ENCODE data around the gene SDHB.

DNA sequence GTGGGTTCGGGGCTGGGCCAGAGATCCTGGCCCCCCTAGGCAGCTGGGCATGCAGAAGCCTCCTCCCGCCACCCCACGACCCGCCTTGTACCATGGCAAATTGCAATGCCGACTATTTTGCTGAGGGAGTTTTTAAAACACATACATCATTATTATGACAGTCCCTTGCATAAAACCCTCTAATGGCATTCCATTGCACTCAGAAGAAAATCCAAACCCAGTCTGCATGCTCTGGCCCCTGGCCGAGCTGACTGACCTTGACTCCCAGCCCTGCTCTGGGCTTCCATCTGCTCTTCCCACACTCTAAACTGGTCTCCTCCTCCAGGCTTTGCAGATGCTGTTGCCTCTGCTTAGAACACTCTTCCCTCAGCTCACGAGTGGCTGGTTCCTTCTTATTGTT is 37.4 kb upstream of the SDHB start:
- TF ChIP-seq, protein P1, sequence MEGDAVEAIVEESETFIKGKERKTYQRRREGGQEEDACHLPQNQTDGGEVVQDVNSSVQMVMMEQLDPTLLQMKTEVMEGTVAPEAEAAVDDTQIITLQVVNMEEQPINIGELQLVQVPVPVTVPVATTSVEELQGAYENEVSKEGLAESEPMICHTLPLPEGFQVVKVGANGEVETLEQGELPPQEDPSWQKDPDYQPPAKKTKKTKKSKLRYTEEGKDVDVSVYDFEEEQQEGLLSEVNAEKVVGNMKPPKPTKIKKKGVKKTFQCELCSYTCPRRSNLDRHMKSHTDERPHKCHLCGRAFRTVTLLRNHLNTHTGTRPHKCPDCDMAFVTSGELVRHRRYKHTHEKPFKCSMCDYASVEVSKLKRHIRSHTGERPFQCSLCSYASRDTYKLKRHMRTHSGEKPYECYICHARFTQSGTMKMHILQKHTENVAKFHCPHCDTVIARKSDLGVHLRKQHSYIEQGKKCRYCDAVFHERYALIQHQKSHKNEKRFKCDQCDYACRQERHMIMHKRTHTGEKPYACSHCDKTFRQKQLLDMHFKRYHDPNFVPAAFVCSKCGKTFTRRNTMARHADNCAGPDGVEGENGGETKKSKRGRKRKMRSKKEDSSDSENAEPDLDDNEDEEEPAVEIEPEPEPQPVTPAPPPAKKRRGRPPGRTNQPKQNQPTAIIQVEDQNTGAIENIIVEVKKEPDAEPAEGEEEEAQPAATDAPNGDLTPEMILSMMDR (IDR thresholded peaks at IDR 0.05; ENCODE audit: insufficient read depth, low read length) = no peak
- TF ChIP-seq REST (IDR thresholded peaks at IDR 0.05; ENCODE audit: insufficient replicate concordance, low read depth) (no peak), GABPA (IDR thresholded peaks at IDR 0.05; ENCODE audit: low read depth) (no peak), POLR2AphosphoS5 (IDR thresholded peaks at IDR 0.05; ENCODE audit: low read depth) (no peak)

All from HL-60 (cell line).